NCI-H2196 (cell line): ENCODE data around the gene ITGB4.

ENCODE experiments used
- DNase-seq: peaks from one replicate; lab custom pipeline; 2025; ENCODE audit not compliant: unreplicated experiment; lab: John Stamatoyannopoulos, UW

The ITGB4 gene

DNA sequence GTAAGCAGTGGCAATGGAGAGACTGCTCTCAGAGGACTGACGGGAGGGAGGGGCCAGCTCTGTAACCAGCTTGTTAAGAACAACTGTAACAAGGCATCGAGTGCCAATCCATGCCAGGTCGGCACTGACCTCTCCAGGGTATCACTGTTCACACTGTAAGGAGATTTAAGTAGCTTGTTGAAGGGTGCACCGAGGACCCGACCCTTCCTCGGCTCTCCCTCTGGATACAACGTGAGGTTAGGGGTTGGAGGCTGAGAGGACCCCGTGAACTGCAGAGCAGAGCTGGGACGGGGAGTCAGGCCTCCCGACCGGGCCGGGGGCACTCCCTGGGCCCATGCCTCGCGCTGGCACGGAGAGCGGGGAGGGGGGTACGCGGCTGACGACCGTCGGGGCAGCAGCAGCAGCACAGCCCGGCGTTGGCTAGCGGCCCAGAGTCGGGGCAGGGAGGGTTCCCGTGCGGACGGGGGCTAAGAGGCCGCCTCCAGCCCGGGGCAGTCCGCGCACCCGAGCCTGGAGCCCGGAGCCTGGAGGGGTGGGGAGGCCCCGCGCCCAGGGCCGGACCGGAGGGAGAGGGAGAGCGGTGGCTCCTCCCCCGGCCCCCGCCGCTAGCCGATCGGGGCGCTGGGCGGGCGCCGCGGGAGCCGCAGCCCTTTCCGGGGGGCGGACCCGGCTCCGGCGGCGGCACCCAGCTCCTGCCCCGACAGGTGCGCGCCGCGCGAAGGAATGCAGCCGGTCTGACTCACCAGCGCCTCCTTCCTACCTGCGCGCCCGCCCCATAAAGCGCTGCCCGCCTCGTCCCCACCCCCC lies at the start of gene ITGB4:
ITGB4 (plus strand) TSS at position 804 of the 807 bp plus-strand sequence. CDS start 3,245 bp downstream, outside the sequence.
- peak; percentile 81 for DNase-seq

DNA sequence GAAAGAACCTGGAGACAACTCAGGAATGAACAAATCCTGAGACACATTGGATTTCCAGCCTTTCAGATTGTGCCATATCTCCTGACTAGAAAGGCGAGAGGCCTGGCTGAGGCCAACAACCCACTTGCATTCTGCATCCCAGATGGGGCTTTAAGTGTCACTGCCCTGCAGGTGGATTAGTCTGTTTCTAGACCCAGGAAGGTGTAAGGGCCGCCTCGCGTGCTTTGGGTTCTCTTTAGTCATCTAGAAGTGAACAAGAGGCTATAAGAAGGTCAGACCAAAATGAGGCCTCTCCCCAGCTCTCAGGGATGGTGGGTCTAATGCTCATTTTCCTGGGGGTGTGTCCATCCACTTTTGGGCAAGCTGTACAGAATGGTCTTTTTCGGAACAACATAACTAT lies 49.2 kb upstream of the ITGB4 start:
- DNase-seq: no peak

DNA sequence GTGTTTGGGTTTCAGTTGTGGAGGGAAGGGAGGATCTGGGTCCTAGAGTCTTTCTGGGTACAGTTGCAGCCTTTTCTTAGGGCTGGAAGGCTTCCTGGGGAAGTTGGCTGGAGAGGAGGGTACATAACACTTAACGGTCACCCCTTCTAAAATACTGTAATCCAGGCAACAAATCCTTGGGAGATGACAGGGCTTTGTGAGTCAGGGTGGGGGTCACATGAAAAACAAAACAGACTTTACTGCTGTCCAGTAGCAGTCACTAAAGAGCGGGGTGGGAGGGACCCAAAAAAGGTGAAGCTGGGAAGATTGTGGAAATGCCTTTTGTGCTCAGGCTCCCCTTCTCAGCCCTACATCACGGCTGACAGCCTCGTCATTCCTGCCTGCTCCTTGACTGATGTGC lies 47.8 kb upstream of the ITGB4 start:
- no peak for DNase-seq

DNA sequence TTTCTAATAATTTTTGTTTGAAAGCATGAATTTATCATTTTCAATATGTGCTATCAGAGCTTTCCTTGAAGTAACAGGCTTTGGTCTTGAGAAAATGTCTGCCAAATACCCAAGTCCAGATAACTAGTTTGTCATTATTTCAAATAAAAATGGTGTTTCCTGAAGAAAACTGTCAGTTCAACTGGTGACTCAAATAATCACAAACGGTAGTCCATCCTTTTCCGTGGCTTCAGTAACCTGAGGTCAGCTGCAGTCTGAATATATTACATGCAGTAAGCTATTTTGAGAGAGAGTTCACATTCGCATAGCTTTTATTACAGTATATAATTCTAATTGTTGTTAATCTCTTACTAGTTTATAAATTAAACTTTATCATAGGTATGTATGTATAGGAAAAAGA lies 44.8 kb upstream of the ITGB4 start:
- no peak for DNase-seq

DNA sequence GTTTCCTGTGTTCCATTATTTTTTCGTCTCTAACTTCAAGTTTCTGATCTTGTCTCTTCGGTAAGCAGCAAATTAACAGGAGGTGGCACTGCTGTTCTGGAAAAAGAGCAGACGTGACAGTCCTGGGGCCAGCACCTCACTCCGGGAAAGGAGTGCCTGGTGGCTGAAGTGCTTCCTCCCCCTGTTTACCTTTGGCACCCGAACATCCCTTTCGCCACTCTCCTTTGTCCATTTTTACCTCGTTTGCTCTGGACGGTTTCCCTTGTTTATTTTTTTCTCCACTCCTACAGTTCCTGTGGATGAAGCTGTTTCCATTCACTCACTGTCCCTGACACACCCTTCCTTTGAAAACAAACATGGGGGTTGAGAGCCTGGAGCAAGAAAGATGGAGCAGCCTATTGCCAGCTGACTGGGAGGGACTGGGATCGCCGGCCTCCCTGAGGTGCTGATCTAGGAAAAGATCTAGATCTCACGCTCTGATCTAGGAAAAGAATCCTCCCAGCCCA lies 41.5 kb upstream of the ITGB4 start:
- peak; percentile 33 for DNase-seq

DNA sequence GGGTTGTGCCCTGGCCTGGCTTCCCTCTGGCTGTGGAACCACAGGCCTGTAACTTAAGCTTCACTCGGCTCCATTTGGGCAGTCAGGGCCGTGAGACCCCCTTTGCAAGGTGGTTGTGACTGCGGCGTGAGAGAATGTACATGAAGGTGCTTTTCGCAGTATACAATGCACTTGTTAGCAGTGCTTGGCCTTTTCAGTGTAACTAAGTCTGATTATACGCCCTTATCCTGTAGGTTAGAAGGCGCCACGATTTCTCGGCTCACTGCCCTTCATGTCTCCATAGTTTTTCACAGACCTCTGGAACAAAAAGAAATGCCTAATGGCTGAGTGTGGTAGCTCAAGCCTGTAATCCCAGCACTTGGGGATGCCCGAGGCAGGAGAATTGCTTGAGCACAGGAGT lies 40.8 kb upstream of the ITGB4 start:
- DNase-seq: no peak

DNA sequence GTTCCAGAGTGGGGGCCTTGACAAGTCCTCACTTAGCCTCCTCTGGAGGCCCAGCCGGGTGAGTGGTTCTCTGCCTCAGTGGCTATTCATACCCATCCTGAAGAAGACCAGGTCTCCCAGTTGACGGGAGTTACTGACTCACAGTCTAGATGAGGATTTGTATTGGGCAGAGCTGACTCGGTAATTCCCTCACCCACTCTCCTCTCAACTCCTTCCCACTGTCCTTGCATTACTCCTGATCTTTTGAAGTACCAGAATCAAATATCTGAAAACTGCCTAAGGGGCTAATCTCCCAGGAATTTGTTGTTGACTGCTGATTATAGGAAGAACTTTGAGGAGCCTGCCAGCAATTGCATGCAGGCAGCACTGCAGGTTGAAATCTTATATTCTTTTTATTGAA lies 40.0 kb upstream of the ITGB4 start:
- no peak for DNase-seq

DNA sequence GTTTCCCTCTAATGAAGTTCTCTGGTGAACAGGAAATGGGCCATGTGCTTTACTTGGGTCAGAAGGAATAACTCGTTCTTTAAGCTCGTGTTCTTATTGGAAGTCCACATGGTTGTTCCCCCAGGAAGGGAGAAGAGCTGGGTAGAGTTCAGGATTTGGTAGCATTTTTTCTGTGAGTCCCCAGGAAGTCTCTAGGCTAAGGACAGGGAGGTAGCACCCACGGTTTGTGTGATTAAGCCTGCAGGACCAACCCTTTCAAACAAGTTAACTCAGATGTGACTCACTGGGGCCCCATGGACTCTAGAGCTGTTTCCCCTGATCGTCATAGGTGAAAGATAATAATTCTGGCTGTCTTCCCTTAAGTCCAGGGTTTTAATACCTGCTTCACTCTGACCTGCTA lies 37.7 kb upstream of the ITGB4 start:
- DNase-seq: no peak

DNA sequence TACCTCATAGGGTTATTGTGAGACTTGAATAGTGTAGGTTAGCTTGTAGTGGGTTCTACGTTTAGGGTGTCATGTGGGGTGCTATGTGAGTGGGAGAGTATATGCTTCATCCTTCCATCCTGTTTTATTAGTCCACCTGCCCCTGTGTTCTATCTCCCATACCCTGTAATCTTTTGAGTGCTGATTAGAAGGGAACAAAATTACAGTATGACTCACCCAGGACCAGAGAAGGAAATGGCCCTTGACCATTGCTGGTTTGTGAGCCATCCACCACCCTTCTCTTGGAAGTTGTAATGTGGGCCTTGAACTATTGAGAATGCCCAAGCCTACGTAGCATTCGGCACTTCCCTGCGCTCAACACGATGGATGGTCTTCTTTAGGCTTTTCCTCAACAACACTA lies 37.0 kb upstream of the ITGB4 start:
- DNase-seq: no peak

DNA sequence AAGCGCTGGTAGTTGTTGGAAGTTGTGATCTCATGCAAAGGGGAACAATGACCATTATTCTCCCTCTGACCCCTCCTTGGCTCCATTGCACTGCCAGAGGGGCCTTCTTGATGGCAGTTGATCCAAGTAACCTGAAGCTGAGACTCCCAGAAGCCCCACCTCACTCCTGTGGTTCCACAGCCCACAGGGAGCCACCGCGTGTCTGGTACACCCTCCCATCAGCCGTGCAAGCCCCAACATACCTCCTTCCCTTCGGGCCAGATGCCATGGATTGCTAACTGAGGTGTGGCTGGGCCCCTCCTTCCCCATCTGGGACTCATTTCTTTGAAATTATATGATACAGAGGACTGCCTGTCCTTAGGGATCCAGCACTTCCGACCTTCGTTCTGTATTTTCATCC lies 36.3 kb upstream of the ITGB4 start:
- no peak for DNase-seq

DNA sequence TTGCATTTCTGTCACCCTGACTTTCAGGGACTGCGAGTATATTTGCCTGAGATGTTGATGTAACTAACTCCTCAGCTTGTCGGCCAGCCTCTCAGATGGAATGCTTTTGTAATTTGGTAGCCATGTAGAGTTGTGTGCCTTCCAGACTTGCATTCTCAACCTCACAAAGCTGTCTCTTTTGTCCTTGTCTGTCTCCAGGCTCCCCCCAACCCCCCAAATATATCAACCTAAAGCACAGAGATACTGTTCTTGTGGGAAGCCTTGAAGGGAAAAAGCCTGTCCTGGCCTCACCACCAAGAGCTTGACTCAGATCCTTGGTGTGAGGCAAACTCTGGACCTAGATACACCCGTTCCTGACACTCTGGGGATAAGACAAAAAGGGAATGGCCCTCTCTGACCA lies 35.8 kb upstream of the ITGB4 start:
- DNase-seq: no peak

DNA sequence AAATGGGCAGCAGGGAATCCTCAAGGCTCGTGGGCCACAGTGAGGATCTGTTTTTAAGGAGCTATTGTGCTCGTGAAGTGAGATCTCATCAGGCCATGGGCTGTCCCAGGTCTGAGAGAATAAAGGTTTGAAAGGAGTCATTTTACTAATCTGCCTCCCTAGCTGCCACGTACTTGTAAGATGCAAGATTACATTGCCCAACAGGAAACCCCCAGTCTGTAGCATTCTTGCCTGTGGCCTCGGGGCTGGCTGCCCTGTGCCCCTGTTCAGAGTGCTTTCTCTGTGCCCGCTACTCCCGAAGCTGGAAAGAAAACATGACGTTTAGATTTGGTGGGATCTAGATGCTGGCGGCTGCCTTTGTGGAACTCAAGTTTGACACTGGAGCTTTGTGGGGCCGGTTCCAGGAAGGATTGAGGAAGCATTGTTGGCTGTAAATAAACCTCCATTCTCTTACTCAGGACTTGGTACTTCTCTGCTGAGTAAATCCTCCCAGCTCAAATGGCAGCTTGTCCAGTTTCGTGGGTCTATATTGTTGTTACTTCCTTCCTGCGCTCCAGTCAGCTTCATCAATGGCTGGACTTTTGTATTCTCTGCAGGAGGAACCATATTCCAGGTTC lies 32.9 kb upstream of the ITGB4 start:
- DNase-seq: no peak

DNA sequence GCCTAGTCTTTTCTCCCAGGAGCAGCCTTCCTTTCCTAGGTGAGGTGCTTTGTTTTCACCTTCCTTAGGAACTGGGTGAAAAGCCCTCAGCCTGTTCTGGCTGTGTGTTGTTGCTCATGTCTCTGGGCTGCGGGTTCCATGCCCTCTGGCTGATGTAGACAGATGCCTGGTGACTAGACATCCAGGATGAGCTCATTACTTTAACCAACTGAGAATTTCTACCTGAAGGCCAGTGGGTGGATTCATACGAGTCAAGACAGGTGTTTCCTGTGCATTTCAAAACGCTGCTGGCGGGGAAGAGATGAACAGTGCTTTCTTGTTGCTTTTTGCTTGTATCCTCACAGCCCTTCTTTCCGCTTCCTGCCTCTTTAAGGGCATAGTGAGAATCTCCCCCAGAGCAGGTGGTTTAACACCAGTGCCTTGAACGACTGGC lies 31.8 kb upstream of the ITGB4 start:
- DNase-seq: no peak

DNA sequence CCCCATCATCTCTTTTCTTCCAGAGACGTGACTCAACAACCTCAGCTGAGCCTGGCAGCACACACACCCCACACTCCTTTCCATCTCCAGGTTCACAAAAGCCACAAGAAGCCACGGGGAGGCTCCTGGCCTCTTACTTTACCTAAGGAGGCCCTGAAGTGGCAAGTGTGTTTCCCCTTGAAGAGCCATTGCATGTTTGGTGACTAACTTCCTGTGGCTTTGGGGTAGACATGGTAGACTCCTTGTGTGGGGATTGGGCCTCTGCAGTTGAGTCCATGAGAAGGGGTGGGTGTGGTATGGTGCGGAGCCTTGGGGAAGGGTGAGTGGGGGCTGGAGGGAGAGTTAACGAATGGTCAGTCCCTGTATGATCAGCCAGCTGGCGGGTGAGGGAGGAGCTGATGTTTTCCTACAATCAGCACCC lies 29.9 kb upstream of the ITGB4 start:
- no peak for DNase-seq

DNA sequence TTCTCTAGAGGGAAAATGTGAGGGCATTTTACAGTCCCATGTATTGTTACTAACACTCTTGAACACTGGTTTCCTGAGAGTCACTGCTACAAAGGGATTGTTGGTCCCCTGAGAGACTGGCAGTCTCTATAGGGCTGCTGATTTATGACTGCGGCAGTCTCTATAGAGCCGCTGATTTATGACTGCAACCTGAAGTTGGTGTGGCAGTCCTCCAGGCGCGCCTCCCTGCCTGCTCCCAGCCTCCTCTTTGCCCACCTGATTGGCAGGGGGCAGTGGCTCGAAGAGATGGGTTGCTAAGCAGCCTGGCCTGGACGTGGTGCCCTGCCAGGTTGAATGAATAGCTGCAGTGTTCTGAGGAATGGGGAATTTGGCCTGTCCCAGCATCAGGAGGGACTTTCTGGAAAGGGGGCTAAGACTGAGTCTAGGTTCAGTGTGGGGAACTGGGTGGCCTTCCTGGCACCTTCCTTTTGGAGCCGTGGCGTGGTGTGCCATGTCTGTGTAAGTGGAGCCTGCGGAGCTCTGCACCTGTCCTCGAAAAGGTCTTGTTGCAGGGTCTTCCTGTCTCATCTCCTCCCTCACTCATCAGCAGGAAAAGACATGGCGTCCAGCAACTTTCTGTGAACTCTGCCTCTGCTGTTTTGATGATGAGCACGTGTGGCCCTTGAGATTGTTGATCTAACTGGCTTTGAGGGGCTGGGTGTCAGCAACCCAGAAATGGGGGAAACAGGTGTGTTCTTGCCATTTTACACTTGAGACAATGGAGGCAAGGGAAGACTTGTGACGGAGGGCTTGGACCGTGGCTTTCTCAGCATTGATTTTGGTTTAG lies 29.2 kb upstream of the ITGB4 start:
- DNase-seq: no peak

DNA sequence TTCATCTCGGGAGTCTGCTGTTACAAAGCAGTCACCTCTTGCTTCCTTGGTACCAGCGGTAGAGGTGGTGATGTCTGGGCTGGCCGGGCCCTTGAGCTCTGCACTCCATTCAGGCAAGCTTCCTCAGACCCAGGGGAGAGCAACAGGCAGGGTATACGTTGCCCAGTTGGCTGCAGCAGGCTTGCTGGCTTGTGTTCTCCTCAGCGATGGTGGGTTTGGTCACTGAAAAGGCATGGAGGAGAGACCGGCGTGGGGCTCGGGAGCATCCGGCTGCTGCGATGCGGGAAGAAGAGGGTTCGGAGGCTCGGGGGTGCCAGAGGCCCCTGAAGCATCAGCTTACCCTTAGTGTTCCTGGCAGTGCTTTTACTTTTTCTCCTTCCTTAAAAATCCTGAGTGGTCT lies 28.3 kb upstream of the ITGB4 start:
- no peak for DNase-seq

DNA sequence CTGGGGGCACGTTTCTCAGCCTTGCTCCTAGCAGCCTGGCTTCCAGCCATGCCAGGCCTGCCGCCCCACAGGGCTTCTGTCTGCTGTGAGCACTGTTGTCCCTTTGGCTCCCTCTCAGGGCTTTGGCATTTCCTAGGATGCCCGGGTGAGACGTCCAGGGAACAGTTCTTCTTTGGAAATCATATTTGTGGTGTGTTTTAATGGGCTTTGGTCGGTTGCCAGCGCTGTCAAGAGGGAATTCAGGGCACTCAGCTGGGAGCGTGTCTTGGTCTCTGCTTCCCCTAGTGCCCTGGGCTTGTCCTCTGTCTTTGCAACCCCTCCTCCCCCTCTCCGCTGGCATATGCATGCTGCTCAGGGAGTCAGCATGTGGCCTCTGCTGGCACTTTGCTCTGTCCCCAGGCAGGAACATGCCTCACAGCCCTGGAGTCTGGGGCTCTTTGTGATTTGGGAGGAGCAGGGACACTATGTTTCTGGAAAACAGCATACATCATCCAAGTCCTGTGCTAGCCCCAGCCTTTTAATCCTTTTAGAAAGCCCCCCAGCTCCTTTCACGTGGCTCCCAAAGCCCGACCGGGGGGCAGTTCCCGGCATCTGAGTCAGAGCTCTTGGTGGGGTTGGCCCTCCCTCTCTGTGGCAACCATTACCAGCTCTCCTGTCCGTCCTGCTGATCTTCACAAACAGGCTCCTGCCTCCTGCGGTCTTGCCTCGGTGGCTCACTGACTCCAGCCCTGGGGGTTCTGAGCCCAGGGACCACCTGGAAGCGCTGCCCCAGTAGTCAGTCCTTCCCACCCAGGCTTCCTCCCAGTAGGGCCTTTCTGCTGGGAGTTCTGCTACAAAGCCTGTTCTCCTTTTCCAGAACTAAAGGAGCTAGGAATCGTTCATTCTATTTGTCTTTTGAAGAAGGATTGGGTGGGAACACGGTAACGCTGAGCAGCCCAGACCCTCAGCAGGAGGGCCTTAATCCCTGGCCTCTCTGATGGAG lies 27.5 kb upstream of the ITGB4 start:
- peak; percentile 54 for DNase-seq

DNA sequence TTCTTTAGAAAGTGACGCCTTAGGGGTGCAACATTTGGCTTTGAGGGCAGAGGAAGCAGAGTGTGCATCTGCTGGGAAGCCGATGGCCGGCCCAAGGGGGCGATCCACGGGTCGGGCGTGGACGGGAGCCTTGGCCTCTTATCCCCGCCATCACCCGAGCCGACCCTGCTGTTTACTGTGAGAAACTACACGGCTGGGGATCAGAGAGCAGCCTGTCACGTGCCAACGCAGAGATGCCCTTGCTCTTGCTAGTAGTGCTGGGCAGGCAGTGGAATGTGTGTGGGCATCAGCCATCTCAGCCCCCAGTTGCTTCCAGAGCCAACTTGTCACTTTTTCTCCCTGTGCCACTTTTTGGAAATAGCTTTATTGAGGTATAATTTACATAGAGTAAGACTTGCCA lies 26.7 kb upstream of the ITGB4 start:
- no peak for DNase-seq

DNA sequence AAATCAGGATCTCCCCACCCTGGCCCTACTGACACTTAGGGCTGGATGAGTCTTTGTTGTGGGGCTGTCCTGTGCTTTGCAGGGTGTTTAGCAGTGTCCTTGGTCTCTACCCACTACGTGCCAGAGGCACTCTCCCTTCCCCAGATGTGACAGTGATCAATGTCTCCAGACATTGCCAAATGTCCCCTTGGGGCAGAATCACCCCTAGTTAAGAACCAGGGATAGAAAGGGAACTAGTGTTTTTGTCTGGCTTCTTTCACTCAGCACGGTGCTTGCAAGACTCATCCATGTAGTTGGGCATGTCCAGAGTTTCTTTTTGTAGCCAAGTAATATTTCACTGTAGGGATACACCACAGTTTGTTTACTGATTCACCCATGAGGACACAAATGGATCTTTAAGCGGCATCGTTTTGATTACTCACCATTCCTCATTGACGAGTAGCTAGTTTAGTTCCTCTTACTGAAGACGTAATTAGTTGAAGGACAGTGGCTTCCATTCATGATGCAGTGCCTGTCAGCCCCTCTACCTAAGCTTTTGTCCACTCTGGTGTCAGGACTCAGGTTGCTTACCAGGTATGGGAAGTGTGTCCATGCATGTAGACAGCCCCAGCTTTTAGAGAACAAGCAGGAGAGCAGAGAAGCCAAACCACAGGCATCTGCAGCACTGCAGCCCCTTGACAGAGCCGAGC lies 26.0 kb upstream of the ITGB4 start:
- DNase-seq: no peak

DNA sequence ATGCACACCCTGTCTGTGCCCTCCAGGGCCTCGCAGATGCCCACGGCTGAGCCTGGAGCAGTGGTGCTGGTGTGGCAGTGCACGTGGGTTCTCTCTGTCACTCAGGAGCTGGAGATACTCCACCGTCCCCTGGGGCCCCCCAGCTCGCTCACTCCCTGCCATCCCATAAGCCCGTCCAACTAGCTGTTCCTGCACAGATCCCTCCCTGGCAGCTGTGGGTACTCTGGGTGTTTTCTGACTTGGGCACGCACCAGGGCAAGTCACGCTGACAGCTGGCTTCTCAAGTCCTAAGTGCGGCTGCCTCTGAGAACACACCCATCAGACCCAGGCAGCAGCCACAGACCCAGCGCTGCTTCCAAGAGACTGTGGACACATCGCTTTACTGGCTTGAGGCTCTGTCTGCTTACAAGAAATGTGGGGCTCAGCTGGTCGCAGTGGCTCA lies 25.4 kb upstream of the ITGB4 start:
- no peak for DNase-seq
